C1 segment of cervical spinal cord (tissue), 14 donors: ENCODE measurements around the gene VWCE.

Source experiments
- DNase-seq, 14 donors: peaks; one replicate each; lab custom pipeline; 2025; lab: John Stamatoyannopoulos, UW

The VWCE gene, protein sequence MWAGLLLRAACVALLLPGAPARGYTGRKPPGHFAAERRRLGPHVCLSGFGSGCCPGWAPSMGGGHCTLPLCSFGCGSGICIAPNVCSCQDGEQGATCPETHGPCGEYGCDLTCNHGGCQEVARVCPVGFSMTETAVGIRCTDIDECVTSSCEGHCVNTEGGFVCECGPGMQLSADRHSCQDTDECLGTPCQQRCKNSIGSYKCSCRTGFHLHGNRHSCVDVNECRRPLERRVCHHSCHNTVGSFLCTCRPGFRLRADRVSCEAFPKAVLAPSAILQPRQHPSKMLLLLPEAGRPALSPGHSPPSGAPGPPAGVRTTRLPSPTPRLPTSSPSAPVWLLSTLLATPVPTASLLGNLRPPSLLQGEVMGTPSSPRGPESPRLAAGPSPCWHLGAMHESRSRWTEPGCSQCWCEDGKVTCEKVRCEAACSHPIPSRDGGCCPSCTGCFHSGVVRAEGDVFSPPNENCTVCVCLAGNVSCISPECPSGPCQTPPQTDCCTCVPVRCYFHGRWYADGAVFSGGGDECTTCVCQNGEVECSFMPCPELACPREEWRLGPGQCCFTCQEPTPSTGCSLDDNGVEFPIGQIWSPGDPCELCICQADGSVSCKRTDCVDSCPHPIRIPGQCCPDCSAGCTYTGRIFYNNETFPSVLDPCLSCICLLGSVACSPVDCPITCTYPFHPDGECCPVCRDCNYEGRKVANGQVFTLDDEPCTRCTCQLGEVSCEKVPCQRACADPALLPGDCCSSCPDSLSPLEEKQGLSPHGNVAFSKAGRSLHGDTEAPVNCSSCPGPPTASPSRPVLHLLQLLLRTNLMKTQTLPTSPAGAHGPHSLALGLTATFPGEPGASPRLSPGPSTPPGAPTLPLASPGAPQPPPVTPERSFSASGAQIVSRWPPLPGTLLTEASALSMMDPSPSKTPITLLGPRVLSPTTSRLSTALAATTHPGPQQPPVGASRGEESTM

DNA sequence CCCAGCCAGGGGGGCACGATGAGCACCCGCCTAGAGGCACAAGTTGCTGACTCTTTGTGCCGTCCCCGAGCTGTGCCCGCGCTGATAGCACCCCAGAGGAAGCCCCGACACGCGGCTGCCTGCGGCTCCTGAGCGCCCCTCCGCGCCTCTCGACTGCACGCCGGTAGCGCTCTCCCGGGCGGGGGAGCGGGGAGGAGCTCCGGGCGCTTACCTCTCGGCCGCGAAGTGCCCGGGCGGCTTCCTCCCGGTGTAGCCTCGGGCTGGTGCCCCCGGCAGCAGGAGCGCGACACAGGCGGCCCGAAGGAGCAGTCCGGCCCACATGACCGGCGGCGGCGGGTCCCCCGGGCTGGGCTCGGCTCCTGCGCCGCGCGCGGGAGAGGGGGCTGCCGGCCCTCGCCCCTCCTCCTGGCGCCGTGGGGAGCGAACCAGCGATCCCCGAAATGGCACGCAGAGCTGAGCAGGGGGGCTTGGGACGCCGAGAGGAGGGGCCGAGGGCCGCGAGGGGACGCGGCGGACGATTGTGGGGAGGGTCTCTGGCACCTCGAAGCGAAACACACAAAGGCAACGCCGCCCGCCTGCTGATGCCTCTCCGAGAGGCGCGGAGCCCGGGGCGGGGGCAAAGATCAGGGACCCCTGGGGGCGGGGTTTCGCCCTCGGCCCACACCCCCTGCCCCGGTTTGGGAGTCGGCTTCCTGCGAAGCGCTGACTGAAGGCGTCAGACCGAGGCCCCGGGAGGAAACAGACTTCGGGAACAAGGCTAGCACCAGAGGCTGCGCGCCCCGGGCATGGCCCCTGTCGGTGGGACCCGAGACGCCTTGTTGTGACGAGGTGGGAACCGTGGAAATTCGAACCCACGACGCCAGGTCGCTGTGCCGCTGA is at the start of gene VWCE:
VWCE (minus strand) TSS at position 600 of the 879 bp plus-strand sequence; CDS start at position 321, 279 bp downstream.
- peak in 5 of 14 donors; percentile 11 to 57 (median 37) for DNase-seq

DNA sequence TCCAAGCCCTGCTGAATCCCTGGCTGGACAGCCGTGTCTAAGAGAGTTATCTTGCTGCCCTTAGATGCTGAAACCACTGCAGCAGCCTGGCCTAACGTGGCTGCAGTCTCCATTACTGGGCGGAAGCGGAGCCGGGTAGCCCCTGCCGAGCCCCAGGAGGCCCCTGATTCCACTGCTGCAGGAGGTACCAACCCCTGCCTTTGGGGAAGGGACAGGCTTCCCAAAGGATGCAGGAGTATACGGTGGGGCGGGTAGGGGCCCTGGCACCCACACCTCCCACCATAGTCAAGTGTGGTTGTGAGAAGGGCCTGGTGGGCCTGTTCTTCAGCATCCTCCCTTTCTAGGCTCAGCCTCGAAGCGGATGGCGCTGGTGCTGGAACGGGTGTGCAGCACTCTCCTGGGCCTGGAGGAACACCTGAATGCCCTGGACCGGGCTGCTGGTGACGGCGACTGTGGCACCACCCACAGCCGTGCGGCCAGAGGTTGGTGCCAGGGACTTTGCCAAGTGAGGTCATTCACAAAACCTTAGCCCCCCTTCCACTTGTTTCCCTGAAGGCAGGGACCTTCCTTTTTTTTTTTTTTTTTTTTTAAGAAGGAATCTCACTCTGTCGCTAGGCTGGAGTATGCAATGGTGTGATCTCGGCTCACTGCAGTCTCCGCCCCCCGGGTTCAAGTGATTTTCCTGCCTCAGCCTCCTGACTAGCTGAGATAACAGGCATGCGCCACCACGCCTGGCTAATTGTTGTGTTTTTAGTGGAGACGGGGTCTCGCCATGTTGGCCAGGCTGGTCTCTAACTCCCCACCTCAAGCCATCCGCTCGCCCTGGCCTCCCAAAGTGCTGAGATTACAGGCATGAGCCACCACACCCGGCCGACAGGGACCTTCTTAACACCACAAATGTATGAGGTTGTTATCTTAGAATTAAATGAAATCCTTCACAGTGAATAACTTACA is 49.0 kb upstream of the VWCE start:
- DNase-seq: no peak

DNA sequence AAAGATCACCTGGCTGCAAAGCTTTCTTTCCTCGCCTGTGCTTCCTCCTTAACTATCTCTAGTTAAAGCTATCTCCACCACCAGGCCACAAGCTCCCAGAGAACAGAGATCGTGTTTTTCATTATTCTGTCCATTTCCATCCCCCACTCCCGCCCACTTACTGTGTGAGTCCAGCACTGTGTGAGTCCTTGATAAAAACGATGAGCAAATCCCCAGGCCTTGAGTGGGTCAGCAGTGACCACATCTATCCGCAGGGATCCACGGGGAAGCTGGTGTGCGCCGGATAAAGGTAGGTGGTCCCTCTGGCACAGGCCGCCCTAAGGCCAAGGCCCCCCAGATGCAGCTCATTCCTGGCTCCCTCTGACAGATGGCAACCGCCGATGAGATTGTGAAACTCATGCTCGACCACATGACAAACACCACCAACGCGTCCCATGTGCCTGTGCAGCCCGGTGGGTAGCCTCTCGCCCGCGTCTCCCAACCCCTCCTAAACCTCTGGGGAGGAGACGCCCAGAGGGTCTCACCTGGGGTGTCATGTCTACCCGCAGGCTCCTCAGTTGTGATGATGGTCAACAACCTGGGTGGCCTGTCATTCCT is 47.2 kb upstream of the VWCE start:
- no peak for DNase-seq

DNA sequence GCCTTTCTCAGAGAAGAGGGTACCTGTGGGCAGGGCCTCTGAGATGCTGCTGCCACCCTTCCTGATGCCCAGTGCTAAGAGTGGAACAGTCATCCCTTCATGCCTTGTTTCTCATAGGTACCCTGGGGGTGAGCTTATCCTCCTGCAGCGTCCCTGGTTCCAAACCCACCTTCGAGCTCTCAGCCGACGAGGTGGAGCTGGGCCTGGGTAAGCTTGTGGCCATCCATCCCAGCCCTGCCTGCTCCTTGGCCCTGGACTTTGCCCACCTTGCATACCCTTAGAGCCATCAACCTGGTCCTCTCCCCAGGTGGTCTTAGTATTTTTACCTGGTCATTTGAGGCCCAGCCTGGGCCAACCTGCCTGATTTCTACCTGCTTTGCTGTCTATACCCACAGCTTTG is 46.6 kb upstream of the VWCE start:
- no peak for DNase-seq

DNA sequence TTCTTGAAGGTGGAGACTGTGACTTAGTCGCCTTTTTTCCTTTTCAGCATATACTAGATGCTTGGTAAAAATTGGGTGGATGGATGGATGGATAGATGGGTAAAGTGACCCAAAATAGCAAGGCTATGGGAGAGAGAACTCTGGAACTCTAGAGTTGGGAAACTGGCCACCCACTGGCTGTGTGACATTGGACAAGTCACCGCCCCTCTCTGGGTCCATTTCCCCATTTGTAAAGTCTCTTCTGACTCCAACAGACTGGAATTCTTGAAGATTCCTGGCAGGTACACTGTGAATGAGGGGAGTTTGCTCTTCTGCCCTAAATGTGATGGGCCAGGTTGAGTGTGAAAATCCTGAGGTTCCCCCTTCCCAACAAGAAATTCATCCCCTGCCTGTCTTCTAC is 45.9 kb upstream of the VWCE start:
- no peak for DNase-seq

DNA sequence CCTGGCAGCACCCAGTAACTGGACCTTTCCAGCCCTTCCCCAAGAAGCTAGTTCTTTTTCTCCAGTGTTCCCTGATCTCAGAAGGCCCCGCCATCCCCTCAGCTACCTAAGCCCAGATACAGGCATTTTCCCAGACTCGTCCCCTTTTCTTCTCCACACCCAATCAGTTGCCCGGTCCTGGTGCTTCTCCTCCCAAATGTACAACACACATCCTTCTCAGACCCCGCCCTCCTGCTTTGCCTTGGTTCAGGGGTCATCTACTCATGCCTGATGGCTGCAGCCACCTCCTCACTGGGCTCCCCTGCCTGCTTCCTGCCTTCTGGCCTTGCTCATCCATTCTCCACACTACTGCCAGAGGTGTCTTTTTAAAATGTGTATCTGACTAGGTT is 44.4 kb upstream of the VWCE start:
- no peak for DNase-seq

DNA sequence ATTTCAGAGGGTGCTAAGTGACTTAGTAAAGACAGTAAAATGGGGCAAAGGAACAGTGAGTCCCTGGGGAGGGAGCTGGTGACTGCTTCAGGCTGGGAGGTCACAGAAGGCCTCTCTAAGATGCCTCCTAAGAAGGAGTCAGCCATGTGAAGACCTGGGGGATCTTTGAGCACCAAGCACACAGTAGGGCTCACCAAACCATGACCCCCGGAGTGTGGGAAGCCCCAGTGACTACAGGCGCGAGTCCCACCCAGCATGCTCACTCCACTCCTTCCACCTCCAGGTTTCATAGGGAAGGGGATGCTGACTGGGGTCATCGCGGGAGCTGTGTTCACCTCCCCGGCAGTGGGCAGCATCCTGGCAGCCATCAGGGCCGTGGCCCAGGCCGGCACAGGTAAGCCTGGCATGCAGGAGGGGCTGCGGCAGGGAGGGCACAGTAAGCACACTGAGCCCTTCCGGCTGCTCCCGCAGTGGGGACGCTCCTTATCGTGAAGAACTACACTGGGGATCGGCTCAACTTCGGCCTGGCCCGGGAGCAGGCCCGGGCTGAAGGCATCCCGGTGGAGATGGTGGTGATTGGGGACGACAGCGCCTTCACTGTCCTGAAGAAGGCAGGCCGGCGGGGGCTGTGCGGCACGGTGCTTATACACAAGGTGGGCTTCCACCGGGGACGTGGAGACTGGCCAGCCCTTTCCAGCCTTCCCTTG is 43.8 kb upstream of the VWCE start:
- DNase-seq: no peak

DNA sequence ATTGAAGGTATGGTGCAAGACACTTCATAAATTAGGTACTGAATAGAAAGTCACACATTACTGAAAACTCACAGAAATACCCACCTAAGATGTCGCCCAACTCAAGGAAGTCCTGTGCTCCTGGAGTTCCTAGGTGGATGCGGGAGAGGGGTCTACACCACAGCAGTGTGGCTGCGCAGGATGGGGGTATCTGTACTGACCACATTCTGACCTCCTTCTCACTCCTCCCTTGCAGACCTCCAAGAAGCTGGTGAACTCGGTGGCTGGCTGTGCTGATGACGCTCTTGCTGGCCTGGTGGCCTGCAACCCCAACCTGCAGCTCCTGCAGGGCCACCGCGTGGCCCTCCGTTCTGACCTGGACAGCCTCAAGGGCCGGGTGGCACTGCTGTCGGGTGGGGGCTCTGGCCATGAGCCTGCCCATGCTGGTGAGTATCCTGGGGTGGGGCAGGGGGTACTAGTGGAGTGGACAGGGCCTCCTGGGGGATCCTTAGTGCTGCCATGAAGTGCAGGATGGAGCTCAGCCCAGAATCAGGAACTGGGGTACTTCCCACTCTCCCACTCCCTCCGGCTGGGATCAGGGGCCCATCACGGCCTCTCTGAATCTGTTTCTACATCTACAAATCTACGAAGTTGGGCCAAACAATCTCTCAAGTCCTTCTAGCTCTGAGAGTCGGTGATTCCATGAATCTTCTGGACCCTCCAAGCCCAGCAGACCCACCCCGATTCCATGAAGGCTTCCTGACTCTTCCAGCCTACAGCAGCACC is 42.8 kb upstream of the VWCE start:
- DNase-seq: no peak

DNA sequence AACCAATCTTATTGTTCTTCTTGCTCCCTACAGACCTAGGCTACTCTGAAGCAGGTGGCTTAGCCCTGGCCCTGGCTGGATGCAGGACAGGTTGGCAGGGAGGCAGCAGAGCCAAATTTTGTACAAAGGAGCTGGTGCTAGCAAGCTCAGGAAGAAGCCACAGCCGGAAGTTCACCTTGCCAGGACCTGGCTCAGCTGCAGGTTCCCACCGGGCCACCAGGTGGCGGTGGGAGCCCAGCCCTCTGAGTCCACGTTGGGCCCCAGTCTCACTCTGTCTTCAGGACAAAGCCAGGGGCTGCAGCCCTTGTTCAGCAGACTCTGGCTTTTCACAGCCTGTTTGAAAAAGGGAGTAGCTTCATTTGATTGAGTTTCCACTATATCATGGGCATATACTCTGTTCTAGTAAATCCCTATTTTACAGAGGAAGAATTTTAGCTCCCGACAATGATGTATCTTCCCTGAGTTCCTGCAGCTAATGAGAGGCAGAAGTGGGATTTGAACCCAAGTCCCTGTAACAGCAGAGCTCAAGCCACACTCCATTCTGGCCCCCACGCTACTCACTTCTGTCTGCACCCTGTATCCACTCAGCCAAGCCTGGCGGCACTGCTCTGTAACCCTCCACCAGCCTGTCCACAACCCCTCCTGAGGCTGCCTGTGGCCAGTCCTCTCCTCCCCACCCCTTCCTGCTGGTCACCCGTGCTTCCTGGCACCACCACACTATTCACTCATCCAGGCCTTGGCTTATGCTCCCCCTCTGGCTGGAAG is 41.2 kb upstream of the VWCE start:
- peak in 10 of 14 donors; percentile 11 to 93 (median 34) for DNase-seq

DNA sequence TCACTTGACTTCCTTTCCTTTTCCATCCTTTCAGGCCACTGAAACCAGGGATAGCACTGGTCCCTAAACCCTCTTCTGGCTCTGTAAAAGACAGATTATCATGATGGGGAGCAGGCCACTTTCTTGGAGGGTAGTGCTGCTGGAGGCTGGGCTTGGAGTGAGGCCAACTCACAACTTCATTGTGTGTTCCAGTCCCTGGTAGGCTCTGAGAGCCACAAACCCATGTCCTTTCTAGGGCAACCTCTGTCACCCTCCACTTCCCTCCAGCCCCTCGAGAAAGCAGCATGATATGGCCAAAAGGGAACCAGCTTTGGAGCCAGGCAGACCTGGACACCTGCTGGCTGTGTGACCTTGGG is 40.2 kb upstream of the VWCE start:
- no peak for DNase-seq

DNA sequence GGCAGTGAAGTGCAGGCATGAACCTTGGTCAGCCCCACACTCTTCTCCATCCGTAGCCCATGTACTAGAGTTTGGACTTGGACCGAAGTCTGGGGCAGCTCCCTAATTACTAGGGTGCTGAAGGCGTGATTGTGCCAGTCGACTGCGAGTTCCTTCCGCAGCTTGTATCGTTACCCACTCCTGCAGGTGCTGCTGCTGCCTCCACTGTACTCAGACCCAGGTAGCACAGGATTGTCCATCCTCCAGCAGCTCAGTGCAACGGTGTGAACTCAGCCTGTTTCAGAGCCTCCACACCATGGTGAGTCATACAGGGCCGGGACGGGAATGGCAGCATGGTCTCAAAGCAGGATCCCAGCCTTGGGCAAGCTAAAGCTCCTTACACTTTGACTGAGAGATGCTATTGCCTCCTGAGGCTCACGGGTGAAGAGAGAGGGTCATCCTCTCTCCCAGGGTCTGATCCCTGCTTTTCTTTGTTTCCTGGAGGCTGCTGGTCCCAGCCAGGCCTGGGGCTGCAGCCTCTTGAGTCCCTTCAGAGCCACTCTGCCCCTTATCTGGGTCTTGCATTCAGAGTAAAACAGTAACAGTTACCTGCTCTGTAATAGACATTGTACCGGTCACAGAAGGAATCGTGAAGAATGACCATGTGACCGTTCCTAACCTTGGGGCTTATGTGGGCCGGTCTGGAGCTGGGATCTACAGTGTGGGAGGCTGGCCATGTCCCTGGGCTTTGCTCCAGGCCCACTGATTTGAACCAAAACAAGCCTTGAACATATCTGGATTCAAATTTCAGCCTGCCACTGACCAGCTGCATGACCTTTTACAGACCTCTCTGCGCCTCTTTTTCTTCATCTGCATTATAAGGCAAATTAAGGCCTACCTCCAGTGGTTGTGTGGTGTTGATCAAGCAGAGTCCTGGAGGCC is 39.6 kb upstream of the VWCE start:
- DNase-seq: no peak

DNA sequence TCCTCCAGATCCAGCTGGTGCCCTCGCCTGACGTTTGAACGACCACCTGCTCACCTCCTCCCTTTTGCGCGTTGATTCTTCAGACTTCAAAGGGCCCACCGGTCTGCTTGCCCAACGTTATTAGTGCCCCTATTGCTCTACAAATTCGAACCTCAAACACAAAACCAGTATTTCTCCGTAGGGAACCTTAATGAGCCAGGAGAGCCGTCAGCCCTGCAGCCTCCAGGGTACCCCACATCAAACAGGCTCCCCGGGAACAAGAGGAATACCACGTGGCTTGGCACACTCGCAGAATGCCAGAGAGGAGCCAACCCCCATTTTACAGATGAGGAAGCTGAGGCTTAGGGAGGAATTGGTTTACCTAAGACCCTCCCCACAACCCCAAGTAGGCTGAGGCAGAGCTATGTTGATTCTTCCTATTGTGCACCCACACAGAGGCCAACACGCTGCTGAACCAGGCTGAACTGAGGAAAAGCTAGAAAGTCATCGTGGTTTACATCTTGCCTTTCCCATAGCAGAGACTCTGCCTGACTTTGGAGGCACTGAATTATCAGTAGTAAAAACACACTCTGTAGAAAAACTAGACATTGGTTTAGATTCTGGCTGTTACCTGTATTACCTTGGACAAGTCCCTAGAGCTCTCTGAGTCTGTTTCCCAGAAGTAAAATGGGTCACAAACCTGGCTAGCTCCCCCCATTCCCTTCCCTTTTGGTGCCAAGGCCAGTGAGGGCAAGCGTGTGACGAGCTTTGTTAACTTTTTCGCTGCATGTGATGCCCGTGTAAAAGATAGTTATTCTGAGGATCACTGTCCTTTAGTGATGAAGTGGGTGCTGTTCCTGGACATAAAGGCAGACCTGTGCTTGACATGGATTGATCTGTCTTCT is 38.7 kb upstream of the VWCE start:
- DNase-seq: no peak

DNA sequence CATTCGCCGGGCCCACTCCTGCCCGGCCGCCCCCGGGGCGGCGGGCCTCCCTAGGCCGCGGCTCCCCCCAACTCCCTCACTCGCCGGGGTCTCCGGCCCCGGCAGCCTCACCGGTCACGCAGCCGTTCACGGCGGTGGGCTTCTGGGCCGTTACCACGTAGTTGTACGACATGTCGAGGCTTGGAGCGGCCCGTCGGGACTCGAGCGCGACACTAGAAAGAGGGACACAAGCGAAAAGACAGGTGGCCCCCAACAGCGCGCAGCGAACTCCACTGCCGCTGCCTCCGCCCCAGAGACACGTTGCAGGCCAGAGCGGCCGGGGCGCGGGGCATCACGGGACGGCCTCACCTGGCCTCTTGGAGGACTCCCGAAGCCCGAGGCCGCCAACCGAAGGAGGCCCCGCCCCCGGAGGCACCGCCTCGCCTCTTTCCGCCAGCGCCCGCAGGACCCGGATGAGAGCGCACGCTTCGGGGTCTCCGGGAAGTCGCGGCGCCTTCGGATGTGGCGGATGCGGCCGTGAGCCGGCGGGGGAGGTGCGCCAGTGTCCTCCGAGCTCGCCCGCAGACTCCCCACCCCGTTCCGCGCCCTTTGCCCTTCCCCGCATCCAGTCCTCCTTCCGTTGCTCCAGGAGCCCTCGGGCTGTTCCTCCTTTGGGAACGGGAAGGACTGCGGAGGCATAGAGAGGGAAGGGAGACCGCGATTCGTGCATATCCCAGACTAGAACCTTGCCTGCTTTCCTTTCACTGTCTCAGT is 37.9 kb upstream of the VWCE start, which contains the start of the genes DDB1 and TKFC:
DDB1 (minus strand) TSS at position 309 of the 753 bp plus-strand sequence; CDS start at position 172, 137 bp downstream.
TKFC (plus strand) TSS at position 432 of the 753 bp plus-strand sequence. CDS start 1,501 bp downstream, outside the sequence.
- DNase-seq: peak; percentile 66 to 95 (median 88)

DNA sequence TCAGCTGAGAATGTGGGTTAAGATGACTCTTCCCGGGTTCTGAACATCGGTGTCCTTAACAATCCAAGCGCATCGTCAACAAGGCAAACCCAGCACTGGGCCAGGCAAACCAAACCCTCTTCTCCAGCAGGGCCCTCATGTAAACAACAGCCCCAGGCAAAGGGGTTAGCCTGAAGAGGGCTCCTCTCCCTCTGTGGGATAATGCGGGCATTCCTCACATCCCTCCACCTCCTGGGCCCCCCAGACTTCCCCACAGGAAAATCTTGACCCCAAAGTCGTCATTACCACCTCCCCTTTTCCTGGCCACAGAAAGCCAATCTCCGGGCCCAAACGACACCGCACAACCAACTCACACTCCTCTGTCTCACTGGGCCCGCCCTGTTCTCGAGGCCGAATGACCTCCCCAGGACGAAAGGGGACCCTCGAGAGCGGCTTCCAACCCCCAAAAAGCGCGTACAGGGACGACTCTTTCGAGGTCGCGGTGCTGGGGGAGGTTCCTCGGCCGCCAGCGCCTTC is 37.2 kb upstream of the VWCE start:
- no peak for DNase-seq
